22Rv1 (cell line): ENCODE data around the gene TNRC6B.

Source experiments
- H3K27ac ChIP-seq: fragments of 450-650 bp; 2 replicates; pipeline ENCODE4 v1.5.1; 2017
- CTCF ChIP-seq: fragments of 450-650 bp; IDR thresholded peaks from 2 replicates; pipeline ENCODE4 v1.5.1; 2017; ENCODE audit warnings: mild to moderate bottlenecking
- ZFX ChIP-seq: fragments of 450-650 bp; IDR thresholded peaks from 2 replicates; pipeline ENCODE4 v1.6.1; 2017; ENCODE audit warnings: antibody characterized with exemption, borderline replicate concordance

Gene TNRC6B

GRCh38 chr22:40258501-40258915 is 80.8 kb downstream of the TNRC6B start:
- H3K27ac ChIP-seq = no peak overlapping the region
- TF ChIP-seq CTCF = no peak
- TF ChIP-seq ZFX = no peak

GRCh38 chr22:40261783-40262182 is 84.1 kb downstream of the TNRC6B start:
- no peak overlapping the region for H3K27ac ChIP-seq
- TF ChIP-seq ZFX (no peak), CTCF (no peak)

- H3K27ac ChIP-seq = no peak overlapping the region
- no peak for TF ChIP-seq ZFX
- no peak for TF ChIP-seq CTCF
Measured at GRCh38 chr22:40263191-40263590, 85.5 kb downstream of the TNRC6B start.

GRCh38 chr22:40265783-40266182 is 88.1 kb downstream of the TNRC6B start:
- H3K27ac ChIP-seq = no peak overlapping the region
- TF ChIP-seq ZFX (no peak), CTCF (no peak)

- H3K27ac ChIP-seq = no peak overlapping the region
- TF ChIP-seq CTCF (no peak), ZFX (no peak)
Measured at GRCh38 chr22:40270031-40270430, 92.3 kb downstream of the TNRC6B start.

GRCh38 chr22:40270748-40271373 is 93.1 kb downstream of the TNRC6B start:
- no peak overlapping the region for H3K27ac ChIP-seq
- TF ChIP-seq ZFX (no peak), CTCF (no peak)

- no peak for TF ChIP-seq CTCF
- TF ChIP-seq ZFX = no peak
- H3K27ac ChIP-seq = no peak overlapping the region
Measured at GRCh38 chr22:40271440-40271839, 93.7 kb downstream of the TNRC6B start.
